Measurements from ENCODE around the gene TRAF3IP1.

Gene TRAF3IP1

GRCh38 chr2:238448031-238448955, 128.0 kb downstream of the TRAF3IP1 start:
- no peak for DNase-seq (ENCODE audit: low read depth in 3 of 3)

- no peak for DNase-seq (ENCODE audit: low read depth in 3 of 3)
Measured at GRCh38 chr2:238449241-238449640, 128.9 kb downstream of the TRAF3IP1 start.

GRCh38 chr2:238449909-238450417, 129.6 kb downstream of the TRAF3IP1 start:
- no peak for DNase-seq (ENCODE audit: low read depth in 3 of 3)

- DNase-seq (ENCODE audit: low read depth in 3 of 3) = no peak
Measured at GRCh38 chr2:238450440-238450861, 130.1 kb downstream of the TRAF3IP1 start.

Data from stimulated activated CD4-positive, alpha-beta T cell treated with anti-CD3 and anti-CD28 coated beads, TNF-alpha, amount 100 ng/mL, for 48 hours (primary cell).